HG02885 (cell line): ENCODE results near the gene ADK.
"Not testable (repeated sequence)": the region's sequence is repeated elsewhere in the genome, so short reads cannot be mapped to it uniquely, and the experiment has no call there.

Experiments used
- ATAC-seq: cut with Tn5 transposase; IDR thresholded peaks from one replicate; pipeline ENCODE4 v1.9.1; 2021; ENCODE audit warnings: mild to moderate bottlenecking; ENCODE audit not compliant: unreplicated experiment, poor library complexity

The ADK gene

GRCh38 chr10:74140553-74140952 lies 10.5 kb upstream of the ADK start:
- ATAC-seq = no peak

- no peak for ATAC-seq
Observed at GRCh38 chr10:74145133-74145532, 5.9 kb upstream of the ADK start.

- not testable (repeated sequence) for ATAC-seq
Observed at GRCh38 chr10:74146980-74147379, 4.0 kb upstream of the ADK start.

GRCh38 chr10:74150204-74150989 lies 624 bp upstream of the ADK start, which contains the start of gene AP3M1:
Gene AP3M1, minus strand, starts transcription at chr10:74150828. Its CDS starts 12,449 bp downstream, at chr10:74138379.
- ATAC-seq = peak; percentile 32

GRCh38 chr10:74151879-74152722 lies 1.1 kb downstream of the ADK start:
- ATAC-seq = no peak

- no peak for ATAC-seq
Observed at GRCh38 chr10:74153123-74153522, 2.1 kb downstream of the ADK start.

- no peak for ATAC-seq
Observed at GRCh38 chr10:74153676-74154075, 2.7 kb downstream of the ADK start.

- no peak for ATAC-seq
Observed at GRCh38 chr10:74156919-74157289, 5.9 kb downstream of the ADK start.

- no peak for ATAC-seq
Observed at GRCh38 chr10:74160013-74160412, 9.0 kb downstream of the ADK start.

- ATAC-seq = no peak
Observed at GRCh38 chr10:74163319-74164068, 12.5 kb downstream of the ADK start.

- ATAC-seq = no peak
Observed at GRCh38 chr10:74164716-74165529, 13.9 kb downstream of the ADK start.

- ATAC-seq = no peak
Observed at GRCh38 chr10:74165530-74165901, 14.5 kb downstream of the ADK start.

- ATAC-seq = no peak
Observed at GRCh38 chr10:74167443-74167842, 16.4 kb downstream of the ADK start.

GRCh38 chr10:74171625-74172024 lies 20.6 kb downstream of the ADK start:
- no peak for ATAC-seq

GRCh38 chr10:74174521-74174920 lies 23.5 kb downstream of the ADK start:
- ATAC-seq = no peak

- no peak for ATAC-seq
Observed at GRCh38 chr10:74175510-74176379, 24.7 kb downstream of the ADK start.

GRCh38 chr10:74176380-74177139 lies 25.5 kb downstream of the ADK start:
- ATAC-seq = peak; percentile 90

GRCh38 chr10:74177140-74177677 lies 26.2 kb downstream of the ADK start:
- ATAC-seq = peak; percentile 23
